Endothelial cell (in vitro differentiated cells): ENCODE data around the gene CRIP1. TPM values are rescaled to one million over a fixed set of nuclear protein-coding genes. Genes with fewer than 3 reads are reported as not detected.

Source experiments
- DNase-seq: peaks from one replicate; pipeline ENCODE4 v3.0.0; 2021; ENCODE audit warnings: low spot score
- H3K27ac Mint-ChIP-seq: one replicate; pipeline ENCODE4 v1.8.0; 2021; ENCODE audit warnings: mixed read lengths, inconsistent platforms; ENCODE audit not compliant: unreplicated experiment
- H3K27me3 Mint-ChIP-seq: one replicate; pipeline ENCODE4 v1.8.0; 2021; ENCODE audit warnings: mild to moderate bottlenecking, moderate library complexity, mixed read lengths, inconsistent platforms; ENCODE audit not compliant: unreplicated experiment
- H3K36me3 Mint-ChIP-seq: one replicate; pipeline ENCODE4 v1.8.0; 2021; ENCODE audit warnings: mild to moderate bottlenecking, low read depth, mixed read lengths, inconsistent platforms; ENCODE audit not compliant: unreplicated experiment
- H3K4me1 Mint-ChIP-seq: one replicate; pipeline ENCODE4 v1.8.0; 2021; ENCODE audit warnings: mild to moderate bottlenecking, mixed read lengths, inconsistent platforms; ENCODE audit not compliant: unreplicated experiment
- H3K4me3 Mint-ChIP-seq: one replicate; pipeline ENCODE4 v1.8.0; 2021; ENCODE audit warnings: mild to moderate bottlenecking, mixed read lengths, inconsistent platforms; ENCODE audit not compliant: unreplicated experiment
- H3K9me3 Mint-ChIP-seq: one replicate; pipeline ENCODE4 v1.8.0; 2021; ENCODE audit warnings: mixed read lengths, inconsistent platforms; ENCODE audit not compliant: unreplicated experiment
- total RNA-seq: library from RNA; stranded (reverse); fragmentation: NEBNext Ultra II Directional; extraction: Animal tissue kit (Norgen Biotek cat#: 25700); gene quantifications from one replicate; pipeline ENCODE4 v1.2.1, GENCODE V29; 2021; ENCODE audit not compliant: unreplicated experiment
- TF ChIP-seq, protein P1 (sequence below): fragments of 200-600 bp; sonication (generic); IDR thresholded peaks from one replicate; pipeline ENCODE4 v1.5.0; 2021; ENCODE audit warnings: antibody characterized with exemption; ENCODE audit not compliant: unreplicated experiment

Gene CRIP1
- total RNA-seq, 1 donor from 2014 or later, result 2.5 TPM

DNA sequence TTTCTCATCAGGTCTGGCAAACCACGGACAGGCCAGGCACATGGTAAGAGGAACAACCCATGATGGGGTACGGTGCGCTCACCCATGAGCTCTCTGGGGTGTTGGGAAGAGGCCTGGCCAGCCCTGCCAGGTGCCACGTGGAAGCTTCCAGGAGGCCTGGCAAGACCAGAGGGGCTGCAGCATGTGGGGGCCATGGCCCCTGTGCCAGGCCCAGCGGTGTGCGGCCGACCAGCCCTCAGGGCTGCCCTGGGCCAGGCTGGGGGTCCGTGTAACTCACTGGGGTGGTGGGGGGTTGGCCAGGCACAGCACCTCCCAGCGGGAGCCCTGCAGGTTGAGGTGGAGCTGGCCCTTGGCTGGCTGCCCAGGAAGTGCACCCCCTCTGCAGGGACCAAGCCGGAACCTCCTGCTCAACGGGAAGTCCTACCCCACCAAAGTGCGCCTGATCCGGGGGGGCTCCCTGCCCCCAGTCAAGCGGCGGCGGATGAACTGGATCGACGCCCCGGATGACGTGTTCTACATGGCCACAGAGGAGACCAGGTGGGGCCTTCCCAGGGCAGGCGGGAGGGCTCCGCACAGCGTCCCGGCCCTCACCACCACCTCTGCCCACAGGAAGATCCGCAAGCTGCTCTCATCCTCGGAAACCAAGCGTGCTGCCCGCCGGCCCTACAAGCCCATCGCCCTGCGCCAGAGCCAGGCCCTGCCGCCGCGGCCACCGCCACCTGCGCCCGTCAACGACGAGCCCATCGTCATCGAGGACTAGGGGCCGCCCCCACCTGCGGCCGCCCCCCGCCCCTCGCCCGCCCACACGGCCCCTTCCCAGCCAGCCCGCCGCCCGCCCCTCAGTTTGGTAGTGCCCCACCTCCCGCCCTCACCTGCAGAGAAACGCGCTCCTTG lies 17.0 kb upstream of the CRIP1 start:
- H3K36me3 Mint-ChIP-seq, result no peaks in the 10 kb centered on the region
- TF ChIP-seq, protein P1, sequence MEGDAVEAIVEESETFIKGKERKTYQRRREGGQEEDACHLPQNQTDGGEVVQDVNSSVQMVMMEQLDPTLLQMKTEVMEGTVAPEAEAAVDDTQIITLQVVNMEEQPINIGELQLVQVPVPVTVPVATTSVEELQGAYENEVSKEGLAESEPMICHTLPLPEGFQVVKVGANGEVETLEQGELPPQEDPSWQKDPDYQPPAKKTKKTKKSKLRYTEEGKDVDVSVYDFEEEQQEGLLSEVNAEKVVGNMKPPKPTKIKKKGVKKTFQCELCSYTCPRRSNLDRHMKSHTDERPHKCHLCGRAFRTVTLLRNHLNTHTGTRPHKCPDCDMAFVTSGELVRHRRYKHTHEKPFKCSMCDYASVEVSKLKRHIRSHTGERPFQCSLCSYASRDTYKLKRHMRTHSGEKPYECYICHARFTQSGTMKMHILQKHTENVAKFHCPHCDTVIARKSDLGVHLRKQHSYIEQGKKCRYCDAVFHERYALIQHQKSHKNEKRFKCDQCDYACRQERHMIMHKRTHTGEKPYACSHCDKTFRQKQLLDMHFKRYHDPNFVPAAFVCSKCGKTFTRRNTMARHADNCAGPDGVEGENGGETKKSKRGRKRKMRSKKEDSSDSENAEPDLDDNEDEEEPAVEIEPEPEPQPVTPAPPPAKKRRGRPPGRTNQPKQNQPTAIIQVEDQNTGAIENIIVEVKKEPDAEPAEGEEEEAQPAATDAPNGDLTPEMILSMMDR, result no peak
- H3K4me3 Mint-ChIP-seq, result no peak overlapping the region
- H3K9me3 Mint-ChIP-seq, result no peaks in the 10 kb centered on the region
- DNase-seq, result no peak
- H3K27me3 Mint-ChIP-seq, result peaks cover 2% of the 10 kb centered on the region
- no peaks in the 10 kb centered on the region for H3K4me1 Mint-ChIP-seq
- H3K27ac Mint-ChIP-seq, result no peak overlapping the region

DNA sequence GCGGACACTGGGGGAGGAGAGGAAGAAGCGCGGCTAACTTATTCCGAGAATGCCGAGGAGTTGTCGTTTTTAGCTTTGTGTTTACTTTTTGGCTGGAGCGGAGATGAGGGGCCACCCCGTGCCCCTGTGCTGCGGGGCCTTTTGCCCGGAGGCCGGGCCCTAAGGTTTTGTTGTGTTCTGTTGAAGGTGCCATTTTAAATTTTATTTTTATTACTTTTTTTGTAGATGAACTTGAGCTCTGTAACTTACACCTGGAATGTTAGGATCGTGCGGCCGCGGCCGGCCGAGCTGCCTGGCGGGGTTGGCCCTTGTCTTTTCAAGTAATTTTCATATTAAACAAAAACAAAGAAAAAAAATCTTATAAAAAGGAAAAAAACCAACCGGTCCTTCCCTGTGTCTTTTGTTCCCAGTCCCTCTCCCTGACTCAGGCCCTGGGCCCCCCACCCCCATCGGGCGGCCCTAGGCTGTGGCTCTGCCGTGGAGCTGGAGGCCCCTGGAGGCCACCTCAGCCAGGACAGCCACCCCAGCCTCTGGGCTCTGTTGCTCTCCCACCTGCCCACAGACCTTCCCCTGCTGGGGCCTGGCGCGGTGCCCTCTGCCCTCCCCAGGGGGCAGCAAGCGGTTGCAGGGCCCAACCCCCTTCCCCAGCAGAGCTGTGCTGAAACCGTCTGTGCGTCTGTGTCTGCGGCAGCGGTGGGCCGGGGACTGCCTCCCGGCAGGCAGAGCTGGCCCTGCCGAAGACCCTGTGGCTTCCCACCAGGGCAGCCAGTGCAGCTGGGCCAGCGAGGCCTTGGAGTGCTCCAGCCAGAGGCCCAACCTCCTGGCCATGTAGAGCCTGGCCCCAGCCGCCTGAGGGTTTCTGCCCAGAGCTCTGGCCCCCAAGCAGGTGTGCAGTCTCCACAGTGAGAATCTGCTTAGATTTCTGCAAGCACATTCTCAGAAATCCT lies 16.1 kb upstream of the CRIP1 start:
- no peak overlapping the region for H3K27ac Mint-ChIP-seq
- no peaks in the 10 kb centered on the region for H3K9me3 Mint-ChIP-seq
- H3K4me1 Mint-ChIP-seq, result no peaks in the 10 kb centered on the region
- no peak for DNase-seq
- H3K4me3 Mint-ChIP-seq, result no peak overlapping the region
- TF ChIP-seq, protein P1, result no peak
- H3K36me3 Mint-ChIP-seq, result no peaks in the 10 kb centered on the region
- peaks cover 4% of the 10 kb centered on the region for H3K27me3 Mint-ChIP-seq

DNA sequence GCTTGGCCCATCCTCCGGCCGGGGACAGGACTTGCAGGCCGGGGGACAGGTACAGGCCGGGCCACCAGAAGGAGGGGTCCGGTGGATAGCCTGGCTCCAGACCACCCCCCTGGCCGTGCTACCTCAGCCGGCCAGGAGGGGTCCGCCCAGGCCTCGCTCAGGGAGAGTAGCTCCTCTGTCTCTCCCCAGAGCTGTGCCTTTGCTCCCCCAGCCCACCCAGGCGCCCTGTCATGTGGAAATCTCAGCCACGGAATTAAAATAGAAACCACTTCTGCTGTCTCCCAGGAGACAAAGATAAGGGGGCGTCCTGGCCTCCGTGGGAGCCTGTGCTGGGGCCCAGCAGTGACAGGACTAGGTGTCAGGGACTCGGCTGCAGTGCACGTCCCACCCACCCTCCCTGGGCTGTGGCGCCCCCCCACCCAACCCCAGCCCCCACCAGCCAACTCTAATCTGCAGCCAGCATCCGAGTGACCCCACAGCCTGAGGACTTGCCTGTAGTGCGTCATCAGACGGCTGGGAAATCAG lies 15.3 kb upstream of the CRIP1 start:
- peaks cover 6% of the 10 kb centered on the region for H3K27me3 Mint-ChIP-seq
- TF ChIP-seq, protein P1, result peak; percentile 55
- H3K9me3 Mint-ChIP-seq, result no peaks in the 10 kb centered on the region
- DNase-seq, result peak; percentile 49
- no peak overlapping the region for H3K27ac Mint-ChIP-seq
- H3K4me1 Mint-ChIP-seq, result no peaks in the 10 kb centered on the region
- H3K4me3 Mint-ChIP-seq, result no peak overlapping the region
- no peaks in the 10 kb centered on the region for H3K36me3 Mint-ChIP-seq

DNA sequence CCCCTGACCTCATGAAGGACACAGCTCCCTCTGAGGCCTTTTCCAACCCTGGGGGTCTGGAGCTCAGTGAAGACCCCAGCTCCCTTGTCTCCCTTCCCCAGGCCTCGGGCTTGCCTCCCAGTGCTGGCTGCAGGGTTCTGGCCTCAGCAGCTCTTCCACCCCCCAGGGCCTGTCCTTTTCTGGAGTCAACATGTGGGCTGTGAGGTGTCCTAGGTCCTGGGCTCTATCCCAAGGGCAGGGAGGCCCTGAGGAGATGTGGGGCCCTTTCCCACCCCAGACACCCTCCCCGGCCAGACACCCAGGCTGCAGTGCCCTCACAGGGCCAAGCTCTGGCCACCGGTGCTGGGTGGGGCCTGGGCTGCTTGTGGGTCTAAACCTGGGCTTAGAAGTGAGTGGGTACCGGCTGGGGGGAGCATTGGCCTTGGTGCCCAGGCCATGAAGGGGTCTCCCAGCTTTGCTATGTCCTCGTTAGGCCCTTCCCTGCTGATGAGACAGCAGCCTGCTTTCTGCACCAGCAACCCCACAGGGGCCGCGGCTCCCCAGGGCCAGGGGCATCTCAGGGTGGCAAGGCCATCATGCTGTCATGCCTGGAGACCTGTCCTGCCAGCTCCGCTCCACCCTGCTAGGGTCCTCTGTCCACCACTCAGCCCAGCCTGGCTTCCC lies 14.7 kb upstream of the CRIP1 start:
- TF ChIP-seq, protein P1, result no peak
- Mint-ChIP-seq H3K27ac (no peak overlapping the region), H3K4me1 (peaks cover 3% of the 10 kb centered on the region), H3K4me3 (no peak overlapping the region), H3K9me3 (no peaks in the 10 kb centered on the region), H3K36me3 (no peaks in the 10 kb centered on the region), H3K27me3 (peaks cover 9% of the 10 kb centered on the region)
- no peak for DNase-seq
